22Rv1 (cell line): ENCODE measurements around the gene PMFBP1.

Experiments used
- H3K27ac ChIP-seq: fragments of 450-650 bp; 2 replicates; pipeline ENCODE4 v1.5.1; 2017
- ZFX ChIP-seq: fragments of 450-650 bp; IDR thresholded peaks from 2 replicates; pipeline ENCODE4 v1.6.1; 2017; ENCODE audit warnings: antibody characterized with exemption, borderline replicate concordance
- TF ChIP-seq, protein P1 (sequence below): fragments of 450-650 bp; IDR thresholded peaks from 2 replicates; pipeline ENCODE4 v1.5.1; 2017; ENCODE audit warnings: mild to moderate bottlenecking

Gene PMFBP1

DNA sequence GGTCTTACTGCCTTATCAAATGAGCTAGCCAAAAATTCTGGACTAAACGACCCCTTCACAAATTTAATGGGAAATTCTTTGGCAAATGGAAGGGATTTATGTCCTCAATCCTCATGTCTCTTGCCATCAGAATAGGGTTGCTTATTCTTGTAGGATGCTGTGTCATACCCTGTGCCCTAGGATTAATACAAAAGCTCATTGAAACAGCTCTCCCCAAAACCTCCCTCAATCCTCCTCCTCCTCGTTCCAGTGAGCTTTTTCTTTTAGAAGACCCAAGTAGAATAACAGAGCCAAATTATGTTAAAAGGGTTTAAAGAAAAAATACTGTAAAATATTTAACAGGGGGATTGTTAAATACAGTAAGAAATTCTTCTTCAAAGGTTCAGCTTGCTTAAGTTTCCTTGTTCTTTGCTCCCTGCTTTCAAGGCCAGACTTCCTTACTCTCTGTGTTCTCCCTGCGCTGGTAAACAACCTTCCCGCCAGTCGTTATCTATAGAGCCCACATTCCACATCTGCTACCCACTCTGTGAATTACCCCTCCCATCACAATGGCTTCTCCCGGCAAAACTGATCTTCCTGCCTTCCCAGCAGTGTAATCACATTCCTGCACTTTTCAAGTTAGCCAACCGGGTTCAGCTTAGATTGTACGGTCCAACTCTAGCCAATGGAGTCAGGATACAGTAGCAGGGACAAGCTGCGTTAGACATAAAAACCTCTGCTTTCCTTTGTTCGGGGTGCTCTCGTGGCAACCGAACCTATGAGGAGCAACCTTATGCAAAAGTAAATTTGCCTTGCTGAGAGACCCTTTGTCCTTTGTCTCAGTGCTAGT lies 99.2 kb downstream of the PMFBP1 start:
- H3K27ac ChIP-seq = no peak overlapping the region
- TF ChIP-seq, protein P1, sequence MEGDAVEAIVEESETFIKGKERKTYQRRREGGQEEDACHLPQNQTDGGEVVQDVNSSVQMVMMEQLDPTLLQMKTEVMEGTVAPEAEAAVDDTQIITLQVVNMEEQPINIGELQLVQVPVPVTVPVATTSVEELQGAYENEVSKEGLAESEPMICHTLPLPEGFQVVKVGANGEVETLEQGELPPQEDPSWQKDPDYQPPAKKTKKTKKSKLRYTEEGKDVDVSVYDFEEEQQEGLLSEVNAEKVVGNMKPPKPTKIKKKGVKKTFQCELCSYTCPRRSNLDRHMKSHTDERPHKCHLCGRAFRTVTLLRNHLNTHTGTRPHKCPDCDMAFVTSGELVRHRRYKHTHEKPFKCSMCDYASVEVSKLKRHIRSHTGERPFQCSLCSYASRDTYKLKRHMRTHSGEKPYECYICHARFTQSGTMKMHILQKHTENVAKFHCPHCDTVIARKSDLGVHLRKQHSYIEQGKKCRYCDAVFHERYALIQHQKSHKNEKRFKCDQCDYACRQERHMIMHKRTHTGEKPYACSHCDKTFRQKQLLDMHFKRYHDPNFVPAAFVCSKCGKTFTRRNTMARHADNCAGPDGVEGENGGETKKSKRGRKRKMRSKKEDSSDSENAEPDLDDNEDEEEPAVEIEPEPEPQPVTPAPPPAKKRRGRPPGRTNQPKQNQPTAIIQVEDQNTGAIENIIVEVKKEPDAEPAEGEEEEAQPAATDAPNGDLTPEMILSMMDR = no peak
- no peak for TF ChIP-seq ZFX
